CD4-positive, alpha-beta T cell treated with Interferon alpha-2 for 1 hour (primary cell): Measurements from ENCODE around the gene TMEM51.

ENCODE experiments used
- DNase-seq, 2 donors: peaks; one replicate each; pipeline ENCODE4 v3.0.0-alpha.2; 2020 to 2022

TMEM51 gene

DNA sequence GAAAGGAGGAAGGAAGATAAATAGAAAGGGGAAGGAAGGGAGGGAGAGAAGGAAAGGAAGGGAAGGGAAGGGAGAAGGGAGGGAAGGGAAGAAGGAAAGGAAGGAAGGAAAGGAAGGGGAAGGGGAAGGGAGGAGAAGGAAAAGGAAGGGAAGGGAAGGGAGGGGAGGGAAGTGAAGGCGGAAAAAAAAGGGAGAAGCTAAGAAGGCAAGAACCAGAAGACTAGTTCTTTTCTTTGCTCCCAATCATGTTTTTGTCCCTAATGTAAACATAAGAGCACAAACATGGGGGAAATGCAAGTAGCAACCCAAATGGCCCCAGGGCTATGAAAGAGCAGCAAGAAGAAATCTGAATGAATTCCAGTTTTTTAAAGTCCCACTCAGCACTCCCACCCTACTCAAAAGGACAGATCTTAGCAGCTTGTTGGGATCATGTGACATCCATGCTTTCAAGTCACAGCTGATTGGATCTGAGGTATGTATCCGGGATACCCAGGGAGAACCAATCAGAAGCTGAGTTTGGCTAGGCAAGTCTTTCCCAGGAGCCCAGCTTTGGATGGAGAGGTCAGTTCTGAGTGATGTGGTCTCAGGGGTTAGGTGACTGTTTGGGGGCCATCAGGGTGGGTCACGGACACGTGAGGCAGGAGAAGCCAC lies 69.2 kb downstream of the TMEM51 start:
- no peak for DNase-seq

- no peak for DNase-seq
These were observed 70.8 kb downstream of the TMEM51 start for GRCh38 chr1:15224259-15224869.

GRCh38 chr1:15224974-15225373 lies 71.4 kb downstream of the TMEM51 start:
- no peak for DNase-seq

GRCh38 chr1:15225461-15225860 lies 71.9 kb downstream of the TMEM51 start:
- no peak for DNase-seq

GRCh38 chr1:15226388-15227255 lies 73.1 kb downstream of the TMEM51 start:
- DNase-seq = no peak

- DNase-seq = no peak
These were observed 76.2 kb downstream of the TMEM51 start for GRCh38 chr1:15229707-15230131.

DNA sequence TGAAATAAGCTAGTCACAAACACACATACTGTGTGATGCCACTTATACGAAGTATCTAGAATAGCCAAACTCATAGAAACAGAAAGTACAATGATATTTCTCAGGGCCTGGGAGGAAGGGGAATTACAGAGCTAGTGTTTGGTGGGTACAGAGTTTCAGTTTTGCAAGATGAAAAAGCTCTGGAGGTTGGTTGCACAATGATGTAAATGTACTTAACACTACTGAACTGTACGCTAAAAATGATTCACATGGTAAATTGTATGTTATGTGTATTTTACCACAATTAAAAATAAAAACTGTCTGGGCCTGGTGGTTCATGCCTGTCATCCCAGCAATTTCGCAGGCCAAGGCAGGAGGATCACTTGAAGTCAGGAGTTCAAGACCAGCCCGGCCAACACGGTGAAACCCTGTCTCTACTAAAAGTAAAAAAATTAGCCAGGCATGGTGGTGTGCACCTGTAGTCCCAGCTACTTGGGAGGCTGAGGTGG lies 78.2 kb downstream of the TMEM51 start:
- no peak for DNase-seq

DNA sequence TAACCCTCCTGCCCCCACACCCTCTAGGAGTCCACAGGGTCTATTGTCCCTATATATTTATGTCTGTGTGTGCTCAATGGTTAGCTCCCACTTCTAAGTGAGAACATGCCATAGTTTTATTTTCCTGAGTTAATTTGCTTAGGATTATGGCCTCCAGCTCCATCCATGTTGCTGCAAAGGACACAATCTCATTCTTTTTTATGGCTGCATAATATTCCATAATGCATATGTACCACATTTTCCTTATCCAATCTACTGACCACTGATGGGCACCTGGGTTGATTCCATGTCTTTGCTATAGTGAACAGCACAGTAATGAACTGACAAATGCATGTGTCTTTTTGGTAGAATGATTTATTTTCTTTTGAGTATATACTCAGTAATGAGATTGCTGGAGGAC lies 80.1 kb downstream of the TMEM51 start:
- no peak for DNase-seq

- DNase-seq = no peak
These were observed 82.8 kb downstream of the TMEM51 start for GRCh38 chr1:15236321-15236721.

GRCh38 chr1:15236746-15237145 lies 83.2 kb downstream of the TMEM51 start:
- no peak for DNase-seq

GRCh38 chr1:15238789-15239188 lies 85.2 kb downstream of the TMEM51 start:
- DNase-seq = no peak

GRCh38 chr1:15242766-15243165 lies 89.2 kb downstream of the TMEM51 start:
- no peak for DNase-seq

GRCh38 chr1:15243275-15244043 lies 89.9 kb downstream of the TMEM51 start:
- no peak for DNase-seq

DNA sequence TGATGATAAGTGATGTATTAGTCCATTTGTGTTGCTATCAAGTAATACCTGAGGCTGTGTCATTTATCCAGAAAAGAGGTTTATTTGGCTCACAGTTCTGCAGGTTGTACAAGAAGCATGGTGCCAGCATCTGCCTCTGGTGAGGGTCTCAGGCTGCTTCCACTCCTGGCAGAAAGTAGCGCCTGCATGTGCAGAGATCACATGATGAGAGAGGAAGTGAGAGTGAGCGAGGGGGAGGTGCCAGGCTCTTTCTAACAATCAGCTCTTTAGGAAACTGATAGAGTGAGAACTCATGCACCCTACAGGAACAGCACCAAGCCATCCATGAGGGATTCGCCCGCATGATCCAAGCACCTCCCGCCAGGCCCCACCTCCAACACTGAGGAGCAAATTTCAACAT lies 91.3 kb downstream of the TMEM51 start:
- DNase-seq = no peak

GRCh38 chr1:15245593-15246360 lies 92.2 kb downstream of the TMEM51 start:
- peak; percentile 17 to 40 for DNase-seq

- peak; percentile 65 to 74 for DNase-seq
These were observed 93.5 kb downstream of the TMEM51 start, which contains the start of gene FHAD1 for GRCh38 chr1:15246960-15247614. FHAD1 (plus strand) TSS chr1:15247223; CDS start chr1:15251785, 4,562 bp downstream.

- no peak for DNase-seq
These were observed 94.7 kb downstream of the TMEM51 start for GRCh38 chr1:15248216-15248615.

GRCh38 chr1:15249081-15249480 lies 95.5 kb downstream of the TMEM51 start:
- peak; percentile 52 to 69 for DNase-seq

GRCh38 chr1:15251857-15252835 lies 98.6 kb downstream of the TMEM51 start:
- DNase-seq = no peak

GRCh38 chr1:15254559-15254958 lies 101.0 kb downstream of the TMEM51 start:
- DNase-seq = no peak
